ENCODE data around the gene FAM110D.

FAM110D gene

GRCh38 chr1:26158908-26159742 is at the start of gene FAM110D:
Gene FAM110D, plus strand, starts transcription at chr1:26159079. Its CDS starts 2,213 bp downstream, at chr1:26161292.
- DNase-seq (ENCODE audit: low read depth): no peak

- no peak for DNase-seq (ENCODE audit: low read depth)
These were observed 49.4 kb upstream of the FAM110D start for GRCh38 chr1:26109229-26110164.

GRCh38 chr1:26110731-26111529 is 47.9 kb upstream of the FAM110D start:
- peak; percentile 26 for DNase-seq (ENCODE audit: low read depth)

- peak; percentile 94 for DNase-seq (ENCODE audit: low read depth)
These were observed 47.1 kb upstream of the FAM110D start, which contains the start of gene PDIK1L for GRCh38 chr1:26111530-26112406. Gene PDIK1L, plus strand, starts transcription at chr1:26111824. Its CDS starts 2,485 bp downstream, at chr1:26114309.

GRCh38 chr1:26112407-26112775 is 46.5 kb upstream of the FAM110D start:
- DNase-seq (ENCODE audit: low read depth): no peak

GRCh38 chr1:26114165-26114927 is 44.5 kb upstream of the FAM110D start:
- DNase-seq (ENCODE audit: low read depth): no peak

- no peak for DNase-seq (ENCODE audit: low read depth)
These were observed 38.8 kb upstream of the FAM110D start for GRCh38 chr1:26119892-26120608.

GRCh38 chr1:26121854-26122773 is 36.8 kb upstream of the FAM110D start:
- DNase-seq (ENCODE audit: low read depth): peak; percentile 35

- DNase-seq (ENCODE audit: low read depth): no peak
These were observed 35.6 kb upstream of the FAM110D start for GRCh38 chr1:26122988-26123973.

GRCh38 chr1:26124418-26125331 is 34.2 kb upstream of the FAM110D start:
- DNase-seq (ENCODE audit: low read depth): no peak

- DNase-seq (ENCODE audit: low read depth): no peak
These were observed 33.5 kb upstream of the FAM110D start for GRCh38 chr1:26125382-26125781.

- DNase-seq (ENCODE audit: low read depth): no peak
These were observed 32.9 kb upstream of the FAM110D start for GRCh38 chr1:26125946-26126320.

- no peak for DNase-seq (ENCODE audit: low read depth)
These were observed 32.4 kb upstream of the FAM110D start for GRCh38 chr1:26126321-26127084.

- no peak for DNase-seq (ENCODE audit: low read depth)
These were observed 31.4 kb upstream of the FAM110D start for GRCh38 chr1:26127235-26128163.
